IMR-90 (cell line): ENCODE measurements around the gene R3HDM2. TPM values are rescaled to one million over a fixed set of nuclear protein-coding genes. Genes with fewer than 3 reads are reported as not detected.
A peak's percentile ranks its signal among the peaks of the same experiment; 100 is the strongest.

Experiments
- ATAC-seq: fragments of 200-7000 bp; cut with Tn5 transposase; 2 replicates; pipeline ENCODE4 v1.9.1; 2020; ENCODE audit warnings: low read depth, mild to moderate bottlenecking, moderate library complexity
- BruUV-seq: library from RNA; stranded (reverse); fragments of 400-500 nt; replicated peaks from 2 replicates; lab custom pipeline; 2021; lab: Mats Ljungman, UMichigan
- CTCF ChIA-PET: fragments of 300-600 bp; formaldehyde crosslinking; extraction: SDS; loops from one replicate; lab custom pipeline; 2021; ENCODE audit warnings: antibody characterized with exemption; lab: Yijun Ruan, JAX
- POLR2A ChIA-PET: fragments of 300-600 bp; sonication (Branson Sonifier 250); formaldehyde crosslinking; loops from one replicate; lab custom pipeline; 2022; ENCODE audit warnings: antibody characterized with exemption; ENCODE audit not compliant: unreplicated experiment; lab: Charles Lee
- DNase-seq: peaks from one replicate; pipeline ENCODE4 v3.0.0; 2013
- H2AFZ ChIP-seq: replicated peaks from 2 replicates; pipeline ENCODE3; 2013; ENCODE audit warnings: low read length, mild to moderate bottlenecking; ENCODE audit not compliant: poor library complexity
- H2AK5ac ChIP-seq: 2 replicates; pipeline ENCODE4 v1.6.1; 2013; ENCODE audit warnings: low read depth, low read length, inconsistent platforms
- H2AK9ac ChIP-seq: replicated peaks from 2 replicates; pipeline ENCODE3; 2013; ENCODE audit warnings: mild to moderate bottlenecking, low read depth, low read length, moderate library complexity; ENCODE audit not compliant: poor library complexity
- H2BK120ac ChIP-seq: 2 replicates; pipeline ENCODE4 v1.6.1; 2013; ENCODE audit warnings: low read depth, low read length, inconsistent platforms
- H2BK15ac ChIP-seq: 3 replicates; pipeline ENCODE4 v1.6.1; 2013; ENCODE audit warnings: low read depth, low read length, inconsistent platforms
- H2BK20ac ChIP-seq: 2 replicates; pipeline ENCODE4 v1.6.1; 2013; ENCODE audit warnings: low read depth, mild to moderate bottlenecking, inconsistent platforms, low read length, moderate library complexity
- H2BK5ac ChIP-seq: 2 replicates; pipeline ENCODE4 v1.6.1; 2013; ENCODE audit warnings: mild to moderate bottlenecking, low read depth, low read length, inconsistent platforms; ENCODE audit not compliant: poor library complexity, severe bottlenecking
- H3K14ac ChIP-seq: replicated peaks from 2 replicates; pipeline ENCODE4 v1.6.1; 2013; ENCODE audit warnings: low read depth, low read length, inconsistent platforms
- H3K18ac ChIP-seq: 2 replicates; pipeline ENCODE4 v1.6.1; 2013; ENCODE audit warnings: low read depth, low read length, control low read depth
- H3K23ac ChIP-seq: 2 replicates; pipeline ENCODE4 v1.6.1; 2013; ENCODE audit warnings: low read depth, low read length, inconsistent platforms
- H3K27ac ChIP-seq: 2 replicates; pipeline ENCODE4 v1.5.1; 2013; ENCODE audit warnings: mild to moderate bottlenecking, control low read depth, low read length; ENCODE audit not compliant: insufficient read depth
- H3K27me3 ChIP-seq: 2 replicates; pipeline ENCODE4 v1.6.1; 2013; ENCODE audit warnings: low read length; ENCODE audit not compliant: control insufficient read depth, insufficient read depth
- H3K36me3 ChIP-seq: 2 replicates; pipeline ENCODE4 v1.6.1; 2013; ENCODE audit warnings: low read length, mixed read lengths; ENCODE audit not compliant: control insufficient read depth, insufficient read depth
- H3K4ac ChIP-seq: 2 replicates; pipeline ENCODE4 v1.6.1; 2013; ENCODE audit warnings: low read depth, low read length, inconsistent platforms
- H3K4me1 ChIP-seq: 2 replicates; pipeline ENCODE4 v1.6.1; 2013; ENCODE audit warnings: low read length, mixed read lengths; ENCODE audit not compliant: control insufficient read depth, insufficient read depth
- H3K4me2 ChIP-seq: 2 replicates; pipeline ENCODE4 v1.6.1; 2013; ENCODE audit warnings: low read depth, mild to moderate bottlenecking, control low read depth, low read length, moderate library complexity
- H3K4me3 ChIP-seq: 2 replicates; pipeline ENCODE4 v1.5.1; 2013; ENCODE audit warnings: low read depth, mild to moderate bottlenecking, control low read depth, low read length, moderate library complexity; ENCODE audit not compliant: insufficient read depth
- H3K56ac ChIP-seq: 2 replicates; pipeline ENCODE4 v1.6.1; 2013; ENCODE audit warnings: low read length, inconsistent platforms; ENCODE audit not compliant: insufficient read depth; ENCODE audit errors: extremely low read depth
- H3K79me1 ChIP-seq, 2 experiments: 2 replicates each; pipeline ENCODE4 v1.6.1; 2013; ENCODE audit warnings: low read length in 2 of 2, inconsistent platforms in 1 of 2, low read depth in 1 of 2
- H3K9ac ChIP-seq: 2 replicates; pipeline ENCODE4 v1.6.1; 2013; ENCODE audit warnings: low read depth, low read length, control low read depth
- H3K9me1 ChIP-seq: 2 replicates; pipeline ENCODE4 v1.6.1; 2013; ENCODE audit warnings: low read length, inconsistent platforms; ENCODE audit not compliant: insufficient read depth
- H3K9me3 ChIP-seq: 2 replicates; pipeline ENCODE4 v1.6.1; 2013; ENCODE audit warnings: low read length; ENCODE audit not compliant: control insufficient read depth, insufficient read depth
- H4K20me1 ChIP-seq: 2 replicates; pipeline ENCODE4 v1.6.1; 2013; ENCODE audit warnings: low read length, inconsistent platforms; ENCODE audit not compliant: insufficient read depth
- H4K5ac ChIP-seq: 2 replicates; pipeline ENCODE4 v1.6.1; 2013; ENCODE audit warnings: mild to moderate bottlenecking, low read depth, low read length, control low read depth
- H4K8ac ChIP-seq, 2 experiments: 2 replicates each; pipeline ENCODE4 v1.6.1; 2013; ENCODE audit warnings: low read depth in 2 of 2, low read length in 2 of 2, control low read depth in 1 of 2, inconsistent platforms in 1 of 2
- H4K91ac ChIP-seq: 2 replicates; pipeline ENCODE4 v1.6.1; 2013; ENCODE audit warnings: low read depth, low read length, inconsistent platforms; ENCODE audit not compliant: insufficient read depth
- BHLHE40 ChIP-seq: fragments of 150-350 bp; IDR thresholded peaks from 2 replicates; pipeline ENCODE4 v1.6.1; 2016; ENCODE audit warnings: mild to moderate bottlenecking, low read depth, low read length
- CHD1 ChIP-seq: IDR thresholded peaks from 2 replicates; pipeline ENCODE4 v1.6.1; 2012; ENCODE audit warnings: low read depth, low read length, improper control_type of control experiment
- ELK1 ChIP-seq: fragments of 150-350 bp; IDR thresholded peaks from 2 replicates; pipeline ENCODE4 v1.6.1; 2016; ENCODE audit warnings: low read depth, mild to moderate bottlenecking, low read length, moderate library complexity, borderline replicate concordance
- FOS ChIP-seq: fragments of 150-350 bp; IDR thresholded peaks from 2 replicates; pipeline ENCODE4 v1.6.1; 2016; ENCODE audit warnings: low read depth, low read length
- MXI1 ChIP-seq: IDR thresholded peaks from 2 replicates; pipeline ENCODE4 v1.6.1; 2012; ENCODE audit warnings: low read depth, mild to moderate bottlenecking, low read length, moderate library complexity, borderline replicate concordance
- POLR2A ChIP-seq: IDR thresholded peaks from 2 replicates; pipeline ENCODE4 v1.6.1; 2012; ENCODE audit warnings: mild to moderate bottlenecking, low read depth, low read length
- RAD21 ChIP-seq: IDR thresholded peaks from 2 replicates; pipeline ENCODE4 v1.6.1; 2012; ENCODE audit warnings: low read length, improper control_type of control experiment
- SMC3 ChIP-seq: fragments of 150-350 bp; IDR thresholded peaks from 2 replicates; pipeline ENCODE4 v1.6.1; 2016; ENCODE audit warnings: low read depth, mild to moderate bottlenecking, antibody characterized with exemption, low read length, moderate library complexity
- WGBS, 2 experiments: methylation state at CpG; one replicate each; pipeline versions ENCODE4 v1.1.5 to v1.1.7; 2013; ENCODE audit warnings: missing lambda C conversion rate in 2 of 2; ENCODE audit not compliant: insufficient read length in 1 of 2; ENCODE audit errors: extremely low coverage in 2 of 2; 5-methylcytosine and 5-hydroxymethylcytosine counted together
- dilution Hi-C: fragments of 300-500 bp; cut with HindIII; formaldehyde crosslinking; loops from one replicate; pipeline ENCODE4 v1.14.3; 2018; ENCODE audit warnings: low sequenced_read_pairs; ENCODE audit not compliant: unreplicated experiment
- in situ Hi-C: fragments of 300-500 bp; cut with MboI; formaldehyde crosslinking; loops from 3 replicates; pipeline ENCODE4 v1.14.3; 2019; ENCODE audit warnings: low sequenced_read_pairs, inconsistent platforms, mixed read lengths
- intact Hi-C: fragments of 100-400 bp; cut with micrococcal nuclease; formaldehyde crosslinking; loops from 2 replicates; pipeline ENCODE4 v1.10.0; 2022
- polyA plus RNA-seq, 3 experiments: library from polyadenylated mRNA; depleted of rRNA; stranded (reverse); fragments of >200 nt; gene quantifications; 2 replicates each; pipeline ENCODE4 v1.2.3, GENCODE V29; 2012; ENCODE audit warnings: low replicate concordance in 1 of 3
- total RNA-seq: library from RNA; depleted of rRNA; stranded (reverse); fragments of >200 nt; gene quantifications from 2 replicates; pipeline ENCODE4 v1.2.3, GENCODE V29; 2012
- TF ChIP-seq, protein P1 (sequence below): fragments of 150-350 bp; IDR thresholded peaks from 2 replicates; pipeline ENCODE4 v1.6.1; 2017; ENCODE audit warnings: mild to moderate bottlenecking, antibody characterized with exemption, low read length, low read depth

The R3HDM2 gene
- total and polyA plus RNA-seq, 2 of the 4 experiments (the other 2 are of a cell fraction): 7.5 to 28.4 TPM

- H2BK20ac ChIP-seq: peak overlapping the region; percentile 48; the same call in 1 of the 2 replicates
- no peaks in the 10 kb centered on the region for H3K27me3 ChIP-seq
- no peaks in the 10 kb centered on the region for H3K9me3 ChIP-seq
- peak overlapping the region; percentile 78 for H3K4ac ChIP-seq
- peak overlapping the region; percentile 22 for H2AK9ac ChIP-seq
- H2BK15ac ChIP-seq: peak overlapping the region; percentile 79; the same call in 2 of the 3 replicates
- no TSS peak for BruUV-seq
- 95% methylated on average over 2 of the region's 6 CpGs; no CpG with 5 or more reads in 1 of the 2 experiments for WGBS, 2 experiments
- no peak overlapping the region for H3K56ac ChIP-seq
- peak overlapping the region; percentile 82 for H2BK120ac ChIP-seq
- no peak overlapping the region; the same call in none of the 2 replicates for H3K14ac ChIP-seq
- no peaks in the 10 kb centered on the region for H4K20me1 ChIP-seq
- peak overlapping the region; percentile 84 for H2AFZ ChIP-seq
- no peak overlapping the region for H3K4me2 ChIP-seq
- ATAC-seq: no peak
- H2BK5ac ChIP-seq: no peak overlapping the region
- peak overlapping the region; percentile 87; the same call in 1 of the 2 replicates for H2AK5ac ChIP-seq
- peaks cover 31% of the 10 kb centered on the region for H3K4me1 ChIP-seq
- H4K8ac ChIP-seq: peak overlapping the region in 1 of 2 experiments; percentile 22; a peak in 1 of 4 replicates
- H3K9me1 ChIP-seq: peaks cover 20% of the 10 kb centered on the region
- intact Hi-C loops (loop anchor here (5.0 kb wide), 1 partner anchor 235 kb away; the partner anchor contains the start of gene OS9), in situ Hi-C loops (no loop called here), dilution Hi-C loops (no loop called here)
- H3K23ac ChIP-seq: no peak overlapping the region
- H3K79me1 ChIP-seq: peaks cover 0 to 12% of the 10 kb centered on the region in 2 experiments; a peak in 1 of 4 replicates
- no peak overlapping the region for H3K18ac ChIP-seq
- no peak for DNase-seq
- CTCF ChIA-PET: no interaction called here
- no peak overlapping the region for H3K27ac ChIP-seq
- POLR2A ChIA-PET: no interaction called here
- no peak overlapping the region for H4K5ac ChIP-seq
- no peak for TF ChIP-seq RAD21
- no peak for TF ChIP-seq FOS
- no peak for TF ChIP-seq ELK1
- TF ChIP-seq BHLHE40: no peak
- no peak for TF ChIP-seq POLR2A
- no peak for TF ChIP-seq MXI1
- TF ChIP-seq CHD1: no peak
- TF ChIP-seq, protein P1, sequence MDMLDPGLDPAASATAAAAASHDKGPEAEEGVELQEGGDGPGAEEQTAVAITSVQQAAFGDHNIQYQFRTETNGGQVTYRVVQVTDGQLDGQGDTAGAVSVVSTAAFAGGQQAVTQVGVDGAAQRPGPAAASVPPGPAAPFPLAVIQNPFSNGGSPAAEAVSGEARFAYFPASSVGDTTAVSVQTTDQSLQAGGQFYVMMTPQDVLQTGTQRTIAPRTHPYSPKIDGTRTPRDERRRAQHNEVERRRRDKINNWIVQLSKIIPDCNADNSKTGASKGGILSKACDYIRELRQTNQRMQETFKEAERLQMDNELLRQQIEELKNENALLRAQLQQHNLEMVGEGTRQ: no peak
- TF ChIP-seq SMC3: no peak
- no peak overlapping the region for H3K9ac ChIP-seq
- peak overlapping the region; percentile 43 for H4K91ac ChIP-seq
- no peaks in the 10 kb centered on the region for H3K36me3 ChIP-seq
- H3K4me3 ChIP-seq: no peak overlapping the region
Observed at GRCh38 chr12:57456737-57457490, 26.1 kb upstream of the R3HDM2 start.
